GM19099 (cell line): ENCODE measurements around the gene SYNGR3.

ENCODE experiments used
- POLR2A ChIP-seq: IDR thresholded peaks from 3 replicates; pipeline ENCODE4 v1.6.1; 2011; ENCODE audit warnings: low read depth; ENCODE audit not compliant: insufficient read length; ENCODE audit errors: extremely low read depth

SYNGR3 gene, protein sequence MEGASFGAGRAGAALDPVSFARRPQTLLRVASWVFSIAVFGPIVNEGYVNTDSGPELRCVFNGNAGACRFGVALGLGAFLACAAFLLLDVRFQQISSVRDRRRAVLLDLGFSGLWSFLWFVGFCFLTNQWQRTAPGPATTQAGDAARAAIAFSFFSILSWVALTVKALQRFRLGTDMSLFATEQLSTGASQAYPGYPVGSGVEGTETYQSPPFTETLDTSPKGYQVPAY

GRCh38 chr16:1989209-1990100 is at the start of gene SYNGR3:
Gene SYNGR3 (plus strand): TSS chr16:1989970. CDS start chr16:1990103, 133 bp downstream.
- no peak for TF ChIP-seq POLR2A

DNA sequence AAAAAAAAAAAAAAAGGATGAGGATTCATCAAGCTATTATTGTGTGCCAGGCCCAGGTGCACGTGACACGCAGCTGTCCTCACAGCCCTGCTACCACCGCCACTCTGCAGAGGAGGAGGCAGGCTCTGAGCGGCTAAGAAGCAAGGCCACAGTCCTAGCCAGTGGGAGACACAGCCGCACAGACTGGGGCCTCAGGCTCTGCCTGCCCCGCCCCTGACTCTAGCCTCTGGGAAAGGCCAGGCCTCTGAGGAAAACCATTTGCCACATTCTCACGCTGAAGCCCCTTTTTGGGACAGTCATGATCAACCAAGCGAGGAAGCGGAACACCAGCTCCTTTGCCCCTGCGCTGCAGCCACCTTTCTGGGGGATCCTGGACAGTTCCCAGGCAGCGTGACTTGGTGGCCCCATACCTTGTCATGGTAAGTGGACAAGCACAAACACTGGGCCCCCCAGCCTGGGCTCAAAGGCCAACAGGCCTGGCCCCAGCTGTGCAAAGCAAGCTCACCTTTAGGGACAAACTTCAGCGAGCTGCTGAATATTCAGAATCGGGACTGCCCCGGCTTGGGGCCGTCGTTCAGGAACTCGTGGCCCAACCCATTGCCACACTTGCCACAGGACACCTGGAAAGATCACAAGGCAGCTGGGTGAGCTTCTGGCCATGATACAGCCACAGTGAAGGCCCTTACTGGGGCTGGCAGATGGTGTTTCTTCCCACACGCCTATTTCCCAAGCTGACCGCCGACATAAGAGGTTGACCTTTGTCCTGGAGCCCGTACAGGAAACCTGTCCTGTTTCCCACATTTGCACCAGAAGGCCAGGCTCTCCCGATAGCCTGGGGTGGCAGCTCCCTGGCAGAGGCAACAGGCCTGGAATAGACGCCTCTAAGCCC is 49.3 kb upstream of the SYNGR3 start:
- TF ChIP-seq POLR2A = no peak

DNA sequence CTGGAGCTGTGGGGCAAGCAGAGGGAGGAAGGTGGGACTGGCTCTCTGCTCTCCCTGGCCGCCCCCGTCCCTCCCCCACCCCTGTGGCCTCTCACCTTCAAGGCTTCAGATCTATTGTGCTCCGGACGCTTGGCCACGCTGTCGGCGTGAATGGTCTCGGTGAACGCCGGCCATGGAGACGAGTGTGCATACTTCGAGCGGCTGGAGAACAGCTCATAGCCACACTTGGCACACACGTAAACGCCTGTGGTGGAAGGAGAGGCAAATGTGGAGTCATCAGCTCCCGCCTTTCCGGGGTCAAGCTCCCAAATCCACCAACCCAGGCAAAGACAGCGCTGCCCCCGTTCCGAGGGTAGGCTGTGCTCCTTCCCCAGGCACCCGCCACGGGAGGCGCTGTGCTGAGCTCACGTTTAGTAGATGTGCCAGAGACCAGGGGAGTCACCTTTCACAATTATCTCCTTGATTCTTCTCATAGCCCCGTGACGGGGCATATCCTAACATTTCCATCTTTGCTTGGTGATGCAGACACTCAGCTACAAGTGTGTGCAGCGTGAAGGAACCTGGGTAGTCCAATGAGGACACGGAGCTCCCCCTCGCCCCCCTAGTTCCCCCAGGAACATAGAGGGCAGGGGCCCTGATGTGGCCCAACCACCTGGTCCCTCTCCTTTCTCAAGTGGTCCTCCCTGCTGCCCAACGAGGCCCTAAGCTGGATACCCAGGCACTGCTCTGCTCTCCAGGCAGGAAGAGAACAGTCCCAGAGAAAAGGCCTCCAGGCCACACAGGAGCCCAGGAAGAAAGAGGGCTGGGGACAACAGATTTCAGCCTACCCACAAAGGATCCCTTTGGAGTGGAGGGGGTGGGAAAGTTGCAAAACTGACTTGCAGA is 48.4 kb upstream of the SYNGR3 start:
- no peak for TF ChIP-seq POLR2A

- no peak for TF ChIP-seq POLR2A
These were observed 47.5 kb upstream of the SYNGR3 start for GRCh38 chr16:1942047-1942809.

DNA sequence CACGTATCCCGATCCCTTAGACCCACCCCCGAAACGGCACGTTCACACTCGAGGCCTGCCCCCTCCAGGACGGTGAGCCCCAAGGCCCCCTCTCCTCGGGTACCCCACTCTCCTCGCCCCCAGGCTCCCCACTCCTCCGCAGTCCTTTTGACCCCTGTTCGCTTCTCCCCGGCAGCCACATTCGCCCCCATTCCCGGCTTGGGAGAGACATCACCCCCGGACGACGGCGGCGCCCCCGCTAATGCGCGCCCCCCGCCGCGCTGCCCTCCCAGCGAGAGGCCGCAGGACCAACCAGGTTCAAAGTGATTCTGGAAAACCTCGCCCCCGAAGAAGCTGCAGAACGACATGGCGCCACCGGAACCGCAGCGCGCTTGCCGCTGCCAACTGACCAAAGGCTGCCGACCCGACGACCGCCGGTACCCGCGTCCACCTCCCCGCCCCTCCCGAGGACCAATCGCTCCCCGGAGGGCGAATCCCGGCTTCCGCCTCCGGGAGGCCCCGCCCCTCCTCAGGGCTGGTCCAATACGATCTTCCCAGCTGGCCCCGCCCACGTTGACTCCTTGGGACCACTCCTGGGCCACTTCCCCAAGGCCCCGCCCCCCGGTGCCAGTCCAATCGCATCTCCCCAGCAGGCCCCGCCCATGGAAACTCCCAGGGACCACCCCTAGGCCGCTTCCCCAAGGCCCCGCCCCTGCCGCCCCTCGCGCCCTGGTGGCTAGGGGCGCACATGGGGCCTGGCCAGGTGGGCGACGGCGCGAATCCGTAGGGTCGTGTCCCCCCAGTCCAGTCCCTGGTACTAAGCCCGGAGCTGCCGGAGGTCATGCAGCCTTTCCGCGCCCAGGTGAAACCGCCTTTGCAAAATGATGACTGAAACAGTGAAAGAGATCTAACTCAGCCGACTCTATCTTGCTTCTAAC is 46.7 kb upstream of the SYNGR3 start, which contains the start of gene MSRB1:
TSS of gene MSRB1 (minus strand) at position 390 of the 917 bp plus-strand sequence. CDS start at position 347, 43 bp downstream.
- TF ChIP-seq POLR2A = peak; percentile 87

DNA sequence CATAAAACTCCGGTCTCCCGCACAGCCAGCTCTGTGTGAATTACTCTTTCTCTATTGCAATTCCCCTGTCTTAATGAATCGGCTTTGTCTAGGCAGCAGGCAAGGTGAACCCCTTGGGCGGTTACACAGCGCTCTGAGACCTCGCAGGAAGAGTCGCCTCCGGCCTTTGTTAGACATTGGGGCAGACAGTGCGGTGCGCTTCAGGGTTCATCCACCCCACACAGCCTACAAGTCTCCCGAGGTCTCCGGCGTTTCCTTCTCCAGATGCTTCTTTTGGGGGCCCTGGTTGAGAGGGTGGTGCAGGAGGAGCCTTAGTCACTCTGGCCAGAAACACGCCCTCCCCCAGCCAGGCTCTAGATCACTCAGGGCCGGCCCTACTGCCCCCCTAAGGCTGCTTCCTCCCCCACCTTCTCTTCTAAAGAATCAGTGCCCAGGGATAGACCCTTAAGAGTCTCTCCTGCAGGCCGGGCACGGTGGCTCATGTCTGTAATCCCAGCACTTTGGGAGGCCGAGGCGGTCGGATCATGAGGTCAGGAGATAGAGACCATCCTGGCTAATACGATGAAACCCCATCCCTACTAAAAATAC is 45.1 kb upstream of the SYNGR3 start:
- no peak for TF ChIP-seq POLR2A

DNA sequence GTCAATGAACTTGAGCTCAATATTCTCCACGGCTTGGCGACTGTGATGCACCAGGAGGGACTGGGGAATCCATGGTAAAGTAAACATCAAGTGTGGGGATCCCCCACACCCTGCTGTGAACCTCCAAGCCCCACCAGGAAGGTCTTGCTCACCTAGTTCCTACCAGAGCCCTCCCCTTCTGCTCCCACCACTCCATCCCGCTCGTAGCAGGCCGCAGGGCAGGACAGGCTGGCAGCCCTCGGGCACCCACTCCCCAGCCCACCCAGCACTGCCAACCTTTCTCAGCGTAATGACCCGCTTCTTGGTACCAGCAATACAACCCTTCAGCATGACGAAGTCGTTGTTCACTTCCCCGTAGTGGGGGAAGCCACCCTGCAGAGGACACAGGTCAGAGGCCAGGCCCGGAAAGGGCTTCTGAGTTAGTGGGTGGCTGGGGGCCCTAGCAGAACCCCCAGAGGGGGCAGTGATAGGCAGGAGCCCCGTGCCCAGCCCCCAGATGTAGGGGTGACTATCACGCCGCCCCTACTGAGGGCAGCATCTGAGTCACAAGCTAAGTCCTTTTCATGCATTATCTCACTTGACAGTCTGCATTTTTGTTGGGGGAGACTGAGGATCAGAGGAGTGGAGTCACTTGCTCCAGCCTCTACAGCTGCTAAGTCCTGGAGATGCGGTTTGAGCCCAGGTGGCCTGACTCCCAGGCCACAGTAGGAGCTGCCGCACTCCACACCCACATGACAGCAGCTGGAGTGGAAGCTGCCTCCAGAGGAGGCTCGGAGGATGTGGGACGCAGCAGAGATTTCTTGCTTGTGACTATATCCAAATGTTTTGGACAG is 44.0 kb upstream of the SYNGR3 start:
- no peak for TF ChIP-seq POLR2A

- TF ChIP-seq POLR2A = no peak
These were observed 43.0 kb upstream of the SYNGR3 start for GRCh38 chr16:1946495-1947368.

- no peak for TF ChIP-seq POLR2A
These were observed 42.5 kb upstream of the SYNGR3 start for GRCh38 chr16:1947369-1947670.

DNA sequence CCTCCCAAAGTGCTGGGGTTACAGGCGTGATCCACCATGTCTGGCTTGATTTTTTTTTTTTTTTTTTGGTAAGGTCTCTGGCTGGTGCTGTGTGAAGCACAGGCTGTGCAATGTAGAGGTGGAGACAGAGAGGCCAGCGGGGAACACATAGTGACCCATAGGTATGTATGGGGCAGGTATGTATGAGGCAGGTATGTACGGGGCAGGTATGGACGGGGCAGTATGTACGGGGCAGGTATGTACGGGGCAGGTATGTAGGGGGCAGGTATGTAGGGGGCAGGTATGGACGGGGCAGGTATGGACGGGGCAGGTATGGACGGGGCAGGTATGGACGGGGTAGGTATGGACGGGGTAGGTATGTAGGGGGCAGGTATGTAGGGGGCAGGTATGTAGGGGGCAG is 40.3 kb upstream of the SYNGR3 start:
- no peak for TF ChIP-seq POLR2A
